Osteoblast (primary cell): ENCODE data around the gene BICD2. TPM values are rescaled to one million over a fixed set of nuclear protein-coding genes. Genes with fewer than 3 reads are reported as not detected.

Experiments used
- DNase-seq: peaks from one replicate; pipeline ENCODE4 v3.0.0; 2011; ENCODE audit warnings: low spot score, mixed read lengths; ENCODE audit not compliant: insufficient read length; ENCODE audit errors: missing footprints
- H2AFZ ChIP-seq: 2 replicates; pipeline ENCODE4 v1.6.0; 2011; ENCODE audit warnings: mild to moderate bottlenecking, low read length
- H3K27ac ChIP-seq: 2 replicates; pipeline ENCODE4 v1.5.1; 2011; ENCODE audit warnings: mild to moderate bottlenecking, low read depth, low read length, moderate library complexity
- H3K27me3 ChIP-seq: 2 replicates; pipeline ENCODE4 v1.6.0; 2012; ENCODE audit warnings: mild to moderate bottlenecking, control low read depth, inconsistent platforms, low read length, moderate library complexity; ENCODE audit not compliant: insufficient read depth
- H3K36me3 ChIP-seq: 2 replicates; pipeline ENCODE4 v1.5.1; 2011; ENCODE audit warnings: mild to moderate bottlenecking, low read length, control low read depth, moderate library complexity; ENCODE audit not compliant: insufficient read depth
- H3K4me1 ChIP-seq: 2 replicates; pipeline ENCODE4 v1.5.1; 2011; ENCODE audit warnings: mild to moderate bottlenecking, low read length, control low read depth, moderate library complexity; ENCODE audit not compliant: insufficient read depth
- H3K4me2 ChIP-seq: 2 replicates; pipeline ENCODE4 v1.6.0; 2011; ENCODE audit warnings: mild to moderate bottlenecking, low read length; ENCODE audit not compliant: insufficient read depth
- H3K4me3 ChIP-seq: fragments of 200-600 bp; sonication (generic); 3 replicates; pipeline ENCODE4 v1.5.1; 2012; ENCODE audit warnings: mild to moderate bottlenecking, low read length, inconsistent platforms; ENCODE audit not compliant: insufficient read depth
- H3K79me2 ChIP-seq: 2 replicates; pipeline ENCODE4 v1.6.0; 2012; ENCODE audit warnings: mild to moderate bottlenecking, low read length, control low read depth, inconsistent platforms; ENCODE audit not compliant: insufficient read depth
- H3K9me3 ChIP-seq: 2 replicates; pipeline ENCODE4 v1.5.1; 2011; ENCODE audit warnings: low read depth, low read length, control low read depth
- H4K20me1 ChIP-seq: 2 replicates; pipeline ENCODE4 v1.6.0; 2012; ENCODE audit warnings: mild to moderate bottlenecking, low read length, control low read depth; ENCODE audit not compliant: insufficient read depth
- total RNA-seq: library from RNA; depleted of rRNA; stranded (reverse); fragments of >200 nt; gene quantifications from 2 replicates; pipeline ENCODE4 v1.2.3, GENCODE V29; 2012
- TF ChIP-seq, protein P1 (sequence below): IDR thresholded peaks from 2 replicates; pipeline ENCODE4 v1.5.1; 2011; ENCODE audit warnings: mild to moderate bottlenecking, low read depth, low read length, moderate library complexity; ENCODE audit errors: extremely low read depth

The BICD2 gene
- total RNA-seq, 1 donor = 31.8 TPM

DNA sequence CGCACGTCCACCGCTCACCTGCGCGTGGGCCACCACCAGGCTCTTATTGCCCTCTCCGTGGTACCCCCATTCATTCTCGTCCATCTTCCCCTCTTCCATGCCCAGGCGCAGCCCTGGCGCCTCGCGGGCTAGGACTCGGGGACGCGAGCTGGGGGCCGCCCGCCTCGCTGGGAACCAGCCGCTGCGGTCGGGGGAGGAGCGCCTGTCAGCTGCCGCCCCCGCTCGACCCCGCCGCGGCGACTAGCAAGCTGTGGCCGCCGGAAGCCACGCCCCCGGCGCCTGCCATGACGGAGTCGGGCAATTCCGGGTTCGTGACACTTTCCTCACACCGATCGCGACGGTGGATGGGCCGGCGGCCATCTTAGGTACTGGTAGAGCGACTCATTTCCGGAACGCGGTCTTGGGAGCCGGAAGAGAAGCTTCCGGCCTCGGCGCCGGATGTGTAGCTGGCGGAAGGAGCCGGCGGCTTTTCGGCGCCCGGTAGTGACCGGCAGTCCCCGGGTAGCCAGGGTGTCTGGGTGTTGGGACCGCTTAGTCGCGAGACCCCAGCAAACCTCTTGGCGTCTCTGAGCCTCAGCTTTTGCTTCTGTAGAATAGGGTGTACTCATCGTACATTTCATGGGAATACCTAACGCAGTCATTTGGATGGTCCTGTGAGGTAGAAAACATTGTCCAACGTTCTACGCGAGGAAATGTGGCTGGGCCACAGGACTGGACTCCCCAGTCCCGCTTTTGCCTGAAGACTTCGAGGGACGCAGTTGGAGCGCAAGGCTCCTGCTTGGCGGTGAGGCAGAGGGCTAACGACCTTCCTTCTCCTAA is 94.5 kb downstream of the BICD2 start, which contains the start of gene IPPK:
TSS of gene IPPK (minus strand) at position 242 of the 819 bp plus-strand sequence. CDS start at position 99, 143 bp downstream.
- H3K36me3 ChIP-seq = peaks cover 10% of the 10 kb centered on the region
- peak within 1 kb of the TSS; percentile 96 for H3K27ac ChIP-seq
- peaks cover 51% of the 10 kb centered on the region for H3K79me2 ChIP-seq
- H3K4me3 ChIP-seq = peak within 1 kb of the TSS; percentile 88
- peak; percentile 99 for DNase-seq
- H3K4me2 ChIP-seq = peak within 1 kb of the TSS; percentile 93
- H3K27me3 ChIP-seq = no peaks in the 10 kb centered on the region
- peaks cover 15% of the 10 kb centered on the region for H3K4me1 ChIP-seq
- TF ChIP-seq, protein P1, sequence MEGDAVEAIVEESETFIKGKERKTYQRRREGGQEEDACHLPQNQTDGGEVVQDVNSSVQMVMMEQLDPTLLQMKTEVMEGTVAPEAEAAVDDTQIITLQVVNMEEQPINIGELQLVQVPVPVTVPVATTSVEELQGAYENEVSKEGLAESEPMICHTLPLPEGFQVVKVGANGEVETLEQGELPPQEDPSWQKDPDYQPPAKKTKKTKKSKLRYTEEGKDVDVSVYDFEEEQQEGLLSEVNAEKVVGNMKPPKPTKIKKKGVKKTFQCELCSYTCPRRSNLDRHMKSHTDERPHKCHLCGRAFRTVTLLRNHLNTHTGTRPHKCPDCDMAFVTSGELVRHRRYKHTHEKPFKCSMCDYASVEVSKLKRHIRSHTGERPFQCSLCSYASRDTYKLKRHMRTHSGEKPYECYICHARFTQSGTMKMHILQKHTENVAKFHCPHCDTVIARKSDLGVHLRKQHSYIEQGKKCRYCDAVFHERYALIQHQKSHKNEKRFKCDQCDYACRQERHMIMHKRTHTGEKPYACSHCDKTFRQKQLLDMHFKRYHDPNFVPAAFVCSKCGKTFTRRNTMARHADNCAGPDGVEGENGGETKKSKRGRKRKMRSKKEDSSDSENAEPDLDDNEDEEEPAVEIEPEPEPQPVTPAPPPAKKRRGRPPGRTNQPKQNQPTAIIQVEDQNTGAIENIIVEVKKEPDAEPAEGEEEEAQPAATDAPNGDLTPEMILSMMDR = no peak
- H2AFZ ChIP-seq = peak within 1 kb of the TSS; percentile 96
- peaks cover 28% of the 10 kb centered on the region for H4K20me1 ChIP-seq
- H3K9me3 ChIP-seq = no peaks in the 10 kb centered on the region

DNA sequence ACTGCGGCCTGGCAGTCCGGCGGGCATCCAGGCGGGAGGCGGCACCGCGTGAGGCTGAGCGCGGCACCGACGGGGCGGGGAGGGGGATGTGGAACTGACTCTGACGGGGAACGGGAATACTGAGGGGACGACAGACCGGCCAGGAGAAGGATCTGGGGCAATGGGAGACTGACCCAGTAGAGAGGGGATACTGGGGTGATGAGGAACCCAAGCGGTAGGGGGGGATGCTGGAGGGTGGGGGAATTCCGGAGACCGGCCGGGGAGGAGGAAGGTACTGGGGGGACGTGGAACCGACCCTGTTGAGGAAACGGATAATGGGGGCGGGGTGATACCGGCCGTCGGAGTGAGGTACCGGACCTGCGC is 95.1 kb downstream of the BICD2 start:
- H3K27ac ChIP-seq = peak overlapping the region; percentile 96
- H3K4me2 ChIP-seq = peak overlapping the region; percentile 91
- peaks cover 57% of the 10 kb centered on the region for H3K79me2 ChIP-seq
- H3K9me3 ChIP-seq = no peaks in the 10 kb centered on the region
- H3K4me3 ChIP-seq = peak overlapping the region; percentile 88
- peaks cover 15% of the 10 kb centered on the region for H3K4me1 ChIP-seq
- peaks cover 34% of the 10 kb centered on the region for H4K20me1 ChIP-seq
- H3K27me3 ChIP-seq = no peaks in the 10 kb centered on the region
- H3K36me3 ChIP-seq = peaks cover 10% of the 10 kb centered on the region
- H2AFZ ChIP-seq = peak overlapping the region; percentile 78
- peak; percentile 89 for DNase-seq
- TF ChIP-seq, protein P1 = no peak

DNA sequence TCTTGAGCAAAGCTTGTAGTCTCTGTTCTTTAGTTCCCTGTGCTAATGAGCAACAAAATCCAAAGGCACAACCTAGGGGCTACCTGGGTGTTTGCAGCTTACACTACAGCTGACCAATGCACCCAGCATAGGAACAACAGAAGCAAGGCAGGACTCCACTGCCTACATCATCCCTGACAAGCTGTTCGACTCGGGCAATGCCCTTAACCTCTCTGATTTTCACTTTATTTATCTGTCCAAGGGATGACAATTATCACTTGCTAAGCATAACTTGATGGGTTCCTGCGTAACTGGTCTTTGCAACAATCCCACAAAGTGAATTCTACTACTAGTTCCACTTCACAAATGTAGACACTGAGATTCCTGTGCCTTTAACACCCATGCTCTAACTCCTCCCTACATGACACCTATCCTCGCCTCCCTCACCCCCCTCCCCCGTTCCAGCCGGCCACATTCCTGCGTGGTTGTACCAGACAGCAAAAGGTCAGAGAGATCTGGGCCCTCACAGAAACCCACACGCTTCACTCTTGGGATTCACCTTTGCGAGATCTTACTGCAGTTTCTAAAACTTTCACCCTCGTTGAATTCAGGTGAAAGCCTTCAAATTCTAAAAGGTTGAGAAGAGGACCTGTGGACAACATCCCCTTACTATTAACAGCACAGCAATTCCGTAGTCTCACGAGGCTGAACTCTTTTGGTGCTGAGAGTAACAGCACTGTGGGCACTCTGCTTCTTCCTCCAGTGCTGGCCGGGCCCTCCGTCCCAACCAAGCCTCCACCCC is 95.7 kb downstream of the BICD2 start:
- DNase-seq = peak; percentile 91
- H4K20me1 ChIP-seq = peaks cover 39% of the 10 kb centered on the region
- H2AFZ ChIP-seq = peak overlapping the region; percentile 78
- H3K79me2 ChIP-seq = peaks cover 63% of the 10 kb centered on the region
- H3K4me2 ChIP-seq = peak overlapping the region; percentile 91
- peak overlapping the region; percentile 96 for H3K27ac ChIP-seq
- TF ChIP-seq, protein P1 = no peak
- H3K4me1 ChIP-seq = peaks cover 15% of the 10 kb centered on the region
- H3K9me3 ChIP-seq = no peaks in the 10 kb centered on the region
- peaks cover 10% of the 10 kb centered on the region for H3K36me3 ChIP-seq
- no peaks in the 10 kb centered on the region for H3K27me3 ChIP-seq
- H3K4me3 ChIP-seq = peak overlapping the region; percentile 88
